ENCODE measurements around the gene UGT3A2.

UGT3A2 gene

GRCh38 chr5:36035696-36036095 lies 31.0 kb downstream of the UGT3A2 start:
- TF ChIP-seq POLR2AphosphoS5 (IDR thresholded peaks at IDR 0.05; ENCODE audit: low read depth, low read length) (no peak), TAF1 (IDR thresholded peaks at IDR 0.05; ENCODE audit: borderline replicate concordance, insufficient read depth, low read length) (no peak)

- no peak for TF ChIP-seq FOXP2 (optimal IDR thresholded peaks at IDR 0.05; ENCODE audit: borderline replicate concordance, extremely low read depth, extremely low read length, insufficient read depth)
- TF ChIP-seq POLR2AphosphoS5 (IDR thresholded peaks at IDR 0.05; ENCODE audit: low read depth, low read length) = no peak
- no peak for TF ChIP-seq TAF1 (IDR thresholded peaks at IDR 0.05; ENCODE audit: borderline replicate concordance, insufficient read depth, low read length)
- TF ChIP-seq SIN3A (IDR thresholded peaks at IDR 0.05; ENCODE audit: borderline replicate concordance, insufficient read depth, low read length) = no peak
- no peak for TF ChIP-seq REST (IDR thresholded peaks at IDR 0.05; ENCODE audit: insufficient read depth in 1 of 2, low read depth in 2 of 2, low read length in 2 of 2)
These were observed 33.2 kb downstream of the UGT3A2 start for GRCh38 chr5:36033486-36033885.

- no peak for TF ChIP-seq SIN3A (IDR thresholded peaks at IDR 0.05; ENCODE audit: borderline replicate concordance, insufficient read depth, low read length)
- no peak for TF ChIP-seq REST (IDR thresholded peaks at IDR 0.05; ENCODE audit: insufficient read depth in 1 of 2, low read depth in 2 of 2, low read length in 2 of 2)
- TF ChIP-seq FOXP2 (optimal IDR thresholded peaks at IDR 0.05; ENCODE audit: borderline replicate concordance, extremely low read depth, extremely low read length, insufficient read depth) = no peak
- no peak for TF ChIP-seq TAF1 (IDR thresholded peaks at IDR 0.05; ENCODE audit: borderline replicate concordance, insufficient read depth, low read length)
- no peak for TF ChIP-seq POLR2AphosphoS5 (IDR thresholded peaks at IDR 0.05; ENCODE audit: low read depth, low read length)
These were observed 33.6 kb downstream of the UGT3A2 start for GRCh38 chr5:36033047-36033446.

GRCh38 chr5:36031223-36031622 lies 35.5 kb downstream of the UGT3A2 start:
- no peak for TF ChIP-seq SIN3A (IDR thresholded peaks at IDR 0.05; ENCODE audit: borderline replicate concordance, insufficient read depth, low read length)
- no peak for TF ChIP-seq TAF1 (IDR thresholded peaks at IDR 0.05; ENCODE audit: borderline replicate concordance, insufficient read depth, low read length)
- TF ChIP-seq REST (IDR thresholded peaks at IDR 0.05; ENCODE audit: insufficient read depth in 1 of 2, low read depth in 2 of 2, low read length in 2 of 2) = no peak
- TF ChIP-seq FOXP2 (optimal IDR thresholded peaks at IDR 0.05; ENCODE audit: borderline replicate concordance, extremely low read depth, extremely low read length, insufficient read depth) = no peak
- no peak for TF ChIP-seq POLR2AphosphoS5 (IDR thresholded peaks at IDR 0.05; ENCODE audit: low read depth, low read length)

GRCh38 chr5:36029914-36030313 lies 36.8 kb downstream of the UGT3A2 start:
- TF ChIP-seq SIN3A (IDR thresholded peaks at IDR 0.05; ENCODE audit: borderline replicate concordance, insufficient read depth, low read length) (no peak), FOXP2 (optimal IDR thresholded peaks at IDR 0.05; ENCODE audit: borderline replicate concordance, extremely low read depth, extremely low read length, insufficient read depth) (no peak), POLR2AphosphoS5 (IDR thresholded peaks at IDR 0.05; ENCODE audit: low read depth, low read length) (no peak), REST (IDR thresholded peaks at IDR 0.05; ENCODE audit: insufficient read depth in 1 of 2, low read depth in 2 of 2, low read length in 2 of 2) (no peak), TAF1 (IDR thresholded peaks at IDR 0.05; ENCODE audit: borderline replicate concordance, insufficient read depth, low read length) (no peak)
